Measurements from ENCODE around the gene MAP2K4.

- TF ChIP-seq EEA1 (CRISPR knock-in tag; IDR thresholded peaks at IDR 0.05; ENCODE audit: borderline replicate concordance), result no peak
- TF ChIP-seq CBX2 (IDR thresholded peaks at IDR 0.05; ENCODE audit: low read depth, low read length), result no peak
- TF ChIP-seq CBX2 (CRISPR knock-in tag; IDR thresholded peaks at IDR 0.05; ENCODE audit: low read depth), result no peak
- TF ChIP-seq ISL2 (CRISPR knock-in tag; IDR thresholded peaks at IDR 0.05), result no peak
- no peak for TF ChIP-seq FOXA1 (IDR thresholded peaks at IDR 0.05)
- no peak for TF ChIP-seq FOXA1 (CRISPR knock-in tag; IDR thresholded peaks at IDR 0.05)
- TF ChIP-seq MXD1 (CRISPR knock-in tag; IDR thresholded peaks at IDR 0.05), result no peak
- no peak for TF ChIP-seq ZNF10 (CRISPR knock-in tag; IDR thresholded peaks at IDR 0.05; ENCODE audit: borderline replicate concordance, low read depth)
- TF ChIP-seq NFIC (IDR thresholded peaks at IDR 0.05; ENCODE audit: low read length), result no peak
Measured at GRCh38 chr17:12127667-12128066, 107.0 kb downstream of the MAP2K4 start.
